ENCODE results near the gene R3HDM4.

GRCh38 chr19:912181-913079 lies 589 bp downstream of the R3HDM4 start:
- TF ChIP-seq POLR2A (IDR thresholded peaks at IDR 0.05): no peak
- no peak for TF ChIP-seq CTCF (IDR thresholded peaks at IDR 0.05)
